Endothelial cell of umbilical vein (primary cell): ENCODE results near the gene CHST12. TPM values are rescaled to one million over a fixed set of nuclear protein-coding genes. Genes with fewer than 3 reads are reported as not detected.
A peak's percentile ranks its signal among the peaks of the same experiment; 100 is the strongest.

Source experiments
- BruUV-seq: library from RNA; stranded (reverse); fragments of 400-500 nt; replicated peaks from 2 replicates; lab custom pipeline; 2021; lab: Mats Ljungman, UMichigan
- CTCF ChIA-PET: fragments of 300-600, 350-600 bp; sonication (Branson Sonifier 250); formaldehyde crosslinking; loops from one replicate; lab custom pipeline; 2021; ENCODE audit warnings: antibody characterized with exemption, inconsistent platforms; lab: Charles Lee
- POLR2A ChIA-PET: fragments of 300-600, 350-600 bp; sonication (Branson Sonifier 250); formaldehyde crosslinking; loops from one replicate; lab custom pipeline; 2021; ENCODE audit warnings: antibody characterized with exemption, inconsistent platforms; lab: Charles Lee
- DNase-seq: peaks from one replicate; pipeline ENCODE4 v3.0.0-alpha.2; 2011; ENCODE audit warnings: low read depth, low spot score
- FAIRE-seq: peaks from 2 replicates; lab custom pipeline; 2011; peaks lifted over from hg19 to GRCh38; lab: Jason Lieb, UNC
- H2AFZ ChIP-seq: 2 replicates; pipeline ENCODE4 v1.6.0; 2012; ENCODE audit warnings: low read depth, low read length, control low read depth, inconsistent platforms
- H3K27ac ChIP-seq: 2 replicates; pipeline ENCODE4 v1.5.1; 2011; ENCODE audit warnings: low read depth, mild to moderate bottlenecking, control low read depth, low read length, moderate library complexity; ENCODE audit not compliant: insufficient read depth
- H3K27me3 ChIP-seq, 2 experiments: 2 replicates each; pipeline versions ENCODE4 v1.6.0 to v1.6.1; 2011; ENCODE audit warnings: low read length in 2 of 2, mixed read lengths in 1 of 2; ENCODE audit not compliant: control insufficient read depth in 2 of 2, insufficient read depth in 2 of 2
- H3K36me3 ChIP-seq, 2 experiments: 2 replicates in 1 of 2; 3 replicates in 1 of 2; pipeline ENCODE4 v1.5.1; 2011; ENCODE audit warnings: low read length in 2 of 2, mild to moderate bottlenecking in 1 of 2, moderate library complexity in 1 of 2; ENCODE audit not compliant: control insufficient read depth in 2 of 2, insufficient read depth in 2 of 2; ENCODE audit errors: extremely low read depth in 1 of 2
- H3K4me1 ChIP-seq: 3 replicates; pipeline ENCODE4 v1.5.1; 2011; ENCODE audit warnings: mild to moderate bottlenecking, low read length; ENCODE audit not compliant: control insufficient read depth, insufficient read depth; ENCODE audit errors: extremely low read depth
- H3K4me2 ChIP-seq: 2 replicates; pipeline ENCODE4 v1.6.1; 2011; ENCODE audit warnings: low read length, control low read depth, mixed read lengths; ENCODE audit not compliant: insufficient read depth
- H3K4me3 ChIP-seq, 3 experiments: fragments of 200-600 bp in 1 of 3; sonication (generic), shearing (Covaris generic) in 1 of 3; replicated peaks in 1 of 3; 2 replicates each; pipeline ENCODE4 v1.5.1; 2011 to 2016; ENCODE audit warnings: control low read depth in 3 of 3, low read length in 3 of 3, mild to moderate bottlenecking in 2 of 3, inconsistent platforms in 1 of 3, low read depth in 1 of 3, moderate library complexity in 1 of 3; ENCODE audit not compliant: insufficient read depth in 1 of 3
- H3K79me2 ChIP-seq: 2 replicates; pipeline ENCODE4 v1.6.0; 2012; ENCODE audit warnings: low read length, inconsistent platforms; ENCODE audit not compliant: control insufficient read depth, insufficient read depth
- H3K9ac ChIP-seq: replicated peaks from 2 replicates; pipeline ENCODE3; 2011; ENCODE audit warnings: low read length, control low read depth; ENCODE audit not compliant: insufficient read depth; ENCODE audit errors: extremely low read depth
- H3K9me1 ChIP-seq: replicated peaks from 3 replicates; pipeline ENCODE4 v1.6.0; 2011; ENCODE audit warnings: mild to moderate bottlenecking, low read length; ENCODE audit not compliant: control insufficient read depth, insufficient read depth; ENCODE audit errors: extremely low read depth
- H3K9me3 ChIP-seq: replicated peaks from 2 replicates; pipeline ENCODE4 v1.5.1; 2012; ENCODE audit warnings: low read length, inconsistent platforms; ENCODE audit not compliant: control insufficient read depth, insufficient read depth
- H4K20me1 ChIP-seq: replicated peaks from 2 replicates; pipeline ENCODE3; 2011; ENCODE audit warnings: mild to moderate bottlenecking, low read length; ENCODE audit not compliant: control insufficient read depth, insufficient read depth; ENCODE audit errors: extremely low read depth
- EZH2 ChIP-seq: IDR thresholded peaks from 2 replicates; pipeline ENCODE4 v1.6.1; 2012; ENCODE audit warnings: borderline replicate concordance, low read depth, mild to moderate bottlenecking, moderate library complexity, low read length, inconsistent platforms; ENCODE audit not compliant: severe bottlenecking
- FOS ChIP-seq: IDR thresholded peaks from 2 replicates; pipeline ENCODE4 v1.6.1; 2011; ENCODE audit warnings: mild to moderate bottlenecking, low read length, moderate library complexity, borderline replicate concordance; ENCODE audit not compliant: insufficient read depth
- GATA2 ChIP-seq: IDR thresholded peaks from 2 replicates; pipeline ENCODE4 v1.7.0; 2011; ENCODE audit warnings: low read depth, mild to moderate bottlenecking, moderate library complexity, mixed read lengths, low read length; ENCODE audit not compliant: insufficient read length, insufficient read depth
- JUN ChIP-seq: IDR thresholded peaks from 2 replicates; pipeline ENCODE4 v1.6.1; 2011; ENCODE audit warnings: borderline replicate concordance, low read depth; ENCODE audit not compliant: insufficient read length, insufficient read depth
- MYC ChIP-seq: IDR thresholded peaks from one replicate; pipeline ENCODE4 v1.6.1; 2011; ENCODE audit warnings: mild to moderate bottlenecking, low read depth, low read length
- POLR2A ChIP-seq: IDR thresholded peaks from 2 replicates; pipeline ENCODE4 v1.6.1; 2012; ENCODE audit warnings: low read depth, mild to moderate bottlenecking, control low read depth, low read length
- POLR2AphosphoS5 ChIP-seq: IDR thresholded peaks from 2 replicates; pipeline ENCODE4 v1.6.1; 2012; ENCODE audit warnings: low read depth, mild to moderate bottlenecking, control low read depth, low read length, moderate library complexity; ENCODE audit not compliant: insufficient read depth
- dilution Hi-C: fragments of 300-500 bp; cut with MboI; formaldehyde crosslinking; loops from one replicate; pipeline ENCODE4 v1.15.0; 2019; ENCODE audit warnings: low sequenced_read_pairs; ENCODE audit not compliant: extremely low pct_ligation_motif_present
- intact Hi-C: fragments of 100-400 bp; cut with micrococcal nuclease; formaldehyde crosslinking; loops from one replicate; pipeline ENCODE4 v1.10.0; 2022
- polyA plus RNA-seq, 4 experiments: library from polyadenylated mRNA; depleted of rRNA in 3 of 4; stranded (reverse) in 3 of 4; unstranded in 1 of 4; fragments of >200 nt; gene quantifications; 2 replicates each; pipeline versions ENCODE4 v1.2.1 to v1.2.3, GENCODE V29; 2011 to 2012; ENCODE audit warnings: missing spikeins in 1 of 4
- total RNA-seq: library from RNA; stranded (reverse); gene quantifications from 2 replicates; pipeline ENCODE4 v1.2.3, GENCODE V29; 2021
- TF ChIP-seq, protein P1 (sequence below): IDR thresholded peaks from 2 replicates; pipeline ENCODE4 v1.6.1; 2011; ENCODE audit not compliant: insufficient read depth, insufficient read length
- TF ChIP-seq, protein P2 (sequence below), 2 donors: IDR thresholded peaks; 1 replicate in 1 of 2; 2 replicates in 1 of 2; pipeline ENCODE4 v1.5.1; 2011; ENCODE audit warnings: low read length in 2 of 2, mild to moderate bottlenecking in 2 of 2, moderate library complexity in 2 of 2, control low read depth in 1 of 2, inconsistent platforms in 1 of 2, low read depth in 1 of 2; ENCODE audit not compliant: insufficient read depth in 1 of 2; ENCODE audit errors: extremely low read depth in 1 of 2

The CHST12 gene
- total and polyA plus RNA-seq, 2 donors (not counting 3 experiments of a cell fraction or from before 2014, with no cell fraction given), result 30.2 to 52.6 TPM

DNA sequence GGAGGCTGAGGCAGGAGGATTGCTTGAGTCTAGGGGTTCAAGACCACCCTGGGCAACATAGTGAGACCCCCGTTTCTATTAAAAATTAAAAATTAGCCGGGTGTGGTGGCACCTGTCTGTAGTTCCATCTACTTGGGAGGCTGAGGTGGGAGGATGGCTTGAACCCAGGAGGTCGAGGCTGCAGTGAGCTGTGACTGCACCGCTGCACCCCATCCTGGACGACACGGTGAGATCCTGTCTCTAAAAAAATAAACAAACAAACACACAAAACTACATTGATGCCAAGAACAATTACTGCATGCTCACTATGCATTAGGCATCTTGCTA lies 761 bp upstream of the CHST12 start:
- DNase-seq (no peak), FAIRE-seq (peak; percentile 83)
- peak overlapping the region; percentile 28 for H3K4me2 ChIP-seq
- no peak overlapping the region for H3K27ac ChIP-seq
- no peaks in the 10 kb centered on the region for H4K20me1 ChIP-seq
- intact Hi-C loops (loop anchor here (1.0 to 10.0 kb wide), 3 partner anchors 48 to 228 kb away; partner anchors contain the start of genes EIF3B and TTYH3), dilution Hi-C loops (no loop called here)
- peaks cover 5% of the 10 kb centered on the region for H3K79me2 ChIP-seq
- TF ChIP-seq FOS (no peak), GATA2 (no peak), MYC (no peak), POLR2A (no peak), POLR2AphosphoS5 (no peak), JUN (no peak), EZH2 (no peak)
- TF ChIP-seq, protein P1, sequence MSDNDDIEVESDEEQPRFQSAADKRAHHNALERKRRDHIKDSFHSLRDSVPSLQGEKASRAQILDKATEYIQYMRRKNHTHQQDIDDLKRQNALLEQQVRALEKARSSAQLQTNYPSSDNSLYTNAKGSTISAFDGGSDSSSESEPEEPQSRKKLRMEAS, result no peak
- TF ChIP-seq, protein P2, sequence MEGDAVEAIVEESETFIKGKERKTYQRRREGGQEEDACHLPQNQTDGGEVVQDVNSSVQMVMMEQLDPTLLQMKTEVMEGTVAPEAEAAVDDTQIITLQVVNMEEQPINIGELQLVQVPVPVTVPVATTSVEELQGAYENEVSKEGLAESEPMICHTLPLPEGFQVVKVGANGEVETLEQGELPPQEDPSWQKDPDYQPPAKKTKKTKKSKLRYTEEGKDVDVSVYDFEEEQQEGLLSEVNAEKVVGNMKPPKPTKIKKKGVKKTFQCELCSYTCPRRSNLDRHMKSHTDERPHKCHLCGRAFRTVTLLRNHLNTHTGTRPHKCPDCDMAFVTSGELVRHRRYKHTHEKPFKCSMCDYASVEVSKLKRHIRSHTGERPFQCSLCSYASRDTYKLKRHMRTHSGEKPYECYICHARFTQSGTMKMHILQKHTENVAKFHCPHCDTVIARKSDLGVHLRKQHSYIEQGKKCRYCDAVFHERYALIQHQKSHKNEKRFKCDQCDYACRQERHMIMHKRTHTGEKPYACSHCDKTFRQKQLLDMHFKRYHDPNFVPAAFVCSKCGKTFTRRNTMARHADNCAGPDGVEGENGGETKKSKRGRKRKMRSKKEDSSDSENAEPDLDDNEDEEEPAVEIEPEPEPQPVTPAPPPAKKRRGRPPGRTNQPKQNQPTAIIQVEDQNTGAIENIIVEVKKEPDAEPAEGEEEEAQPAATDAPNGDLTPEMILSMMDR (IDR thresholded peaks at IDR 0.05; ENCODE audit: extremely low read depth in 1 of 2, insufficient read depth in 1 of 2, low read depth in 1 of 2, low read length in 2 of 2), result no peak
- no TSS peak for BruUV-seq
- no peak overlapping the region for H3K9ac ChIP-seq
- CTCF ChIA-PET, result interaction anchor here (0.6 to 1.8 kb wide), 3 partner anchors 9 to 46 kb away, joined by 3 to 6 read pairs (median 5); no protein-coding TSS in a partner anchor
- H3K9me3 ChIP-seq, result no peaks in the 10 kb centered on the region
- peak overlapping the region in 2 of 3 experiments; percentile 47 to 53 for H3K4me3 ChIP-seq
- no peak overlapping the region for H2AFZ ChIP-seq
- POLR2A ChIA-PET, result no interaction called here
- no peaks in the 10 kb centered on the region for H3K36me3 ChIP-seq
- H3K4me1 ChIP-seq, result peaks cover 24% of the 10 kb centered on the region
- H3K27me3 ChIP-seq, result no peaks in the 10 kb centered on the region
- H3K9me1 ChIP-seq, result no peaks in the 10 kb centered on the region
